SK-N-SH (cell line): ENCODE measurements around the gene CPVL. TPM values are rescaled to one million over a fixed set of nuclear protein-coding genes. Genes with fewer than 3 reads are reported as not detected.

ENCODE experiments used
- CTCF ChIA-PET: fragments of 300-600, 350-600 bp; formaldehyde crosslinking; extraction: SDS; loops from one replicate; lab custom pipeline; 2021; lab: Yijun Ruan, JAX
- POLR2A ChIA-PET: fragments of 350-600 bp; sonication (Branson Sonifier 250); formaldehyde crosslinking; extraction: SDS; loops from one replicate; lab custom pipeline; 2020; ENCODE audit warnings: antibody characterized with exemption, inconsistent platforms; lab: Yijun Ruan, JAX
- DNase-seq: peaks from one replicate; pipeline ENCODE4 v3.0.0; 2012
- H2AFZ ChIP-seq: fragments of 200-600 bp; sonication (generic); 2 replicates; pipeline ENCODE4 v1.8.1; 2016; ENCODE audit warnings: antibody characterized with exemption, mild to moderate bottlenecking, low read depth
- H3F3A ChIP-seq: fragments of 200-600 bp; sonication (generic); replicated peaks from 2 replicates; pipeline ENCODE3; 2016; ENCODE audit warnings: antibody characterized with exemption, mild to moderate bottlenecking; ENCODE audit not compliant: insufficient read depth
- H3K27ac ChIP-seq, 2 experiments: fragments of 200-500 bp in 1 of 2; fragments of 200-600 bp in 1 of 2; sonication (Bioruptor generic) in 1 of 2; sonication (generic), shearing (Covaris generic) in 1 of 2; 2 replicates each; pipeline versions ENCODE4 v1.5.1 to v1.6.1; 2014 to 2016; ENCODE audit warnings: low read depth in 2 of 2, inconsistent platforms in 1 of 2, low read length in 1 of 2, mild to moderate bottlenecking in 1 of 2, mixed read lengths in 1 of 2
- H3K27me3 ChIP-seq: fragments of 200-600 bp; sonication (generic), shearing (Covaris generic); 2 replicates; pipeline ENCODE4 v1.6.1; 2016; ENCODE audit warnings: mixed run types; ENCODE audit not compliant: insufficient read depth
- H3K36me3 ChIP-seq, 2 experiments: fragments of 200-500 bp in 1 of 2; fragments of 200-600 bp in 1 of 2; sonication (Bioruptor generic) in 1 of 2; sonication (generic) in 1 of 2; replicated peaks in 1 of 2; 2 replicates each; pipeline versions ENCODE3 to v1.5.1; 2014 to 2016; ENCODE audit warnings: low read length in 1 of 2, mild to moderate bottlenecking in 1 of 2; ENCODE audit not compliant: insufficient read depth in 2 of 2, control insufficient read depth in 1 of 2
- H3K4me1 ChIP-seq, 2 experiments: fragments of 200-500 bp in 1 of 2; fragments of 200-600 bp in 1 of 2; sonication (Bioruptor generic) in 1 of 2; sonication (generic), shearing (Covaris generic) in 1 of 2; 2 replicates each; pipeline versions ENCODE4 v1.5.1 to v1.6.1; 2014 to 2016; ENCODE audit warnings: low read depth in 1 of 2, low read length in 1 of 2, mixed run types in 1 of 2; ENCODE audit not compliant: insufficient read depth in 2 of 2, control insufficient read depth in 1 of 2
- H3K4me2 ChIP-seq: fragments of 200-600 bp; sonication (generic), shearing (Covaris generic); 2 replicates; pipeline ENCODE4 v1.6.1; 2017; ENCODE audit warnings: mixed run types
- H3K4me3 ChIP-seq, 2 experiments: fragments of 200-500 bp in 1 of 2; fragments of 200-600 bp in 1 of 2; sonication (Bioruptor generic) in 1 of 2; sonication (generic), shearing (Covaris generic) in 1 of 2; 2 replicates each; pipeline versions ENCODE4 v1.5.1 to v1.8.1; 2014 to 2016; ENCODE audit warnings: low read depth in 2 of 2, inconsistent platforms in 1 of 2, low read length in 1 of 2, mild to moderate bottlenecking in 1 of 2, mixed read lengths in 1 of 2, moderate library complexity in 1 of 2
- H3K79me2 ChIP-seq: fragments of 200-600 bp; sonication (generic); 2 replicates; pipeline ENCODE4 v1.8.1; 2017; ENCODE audit warnings: mild to moderate bottlenecking; ENCODE audit not compliant: insufficient read depth
- H3K9ac ChIP-seq: fragments of 200-600 bp; sonication (generic); 2 replicates; pipeline ENCODE4 v1.6.1; 2017; ENCODE audit warnings: mixed run types
- H3K9me2 ChIP-seq: fragments of 200-600 bp; sonication (generic); 2 replicates; pipeline ENCODE4 v1.6.1; 2017; ENCODE audit warnings: mixed run types
- H3K9me3 ChIP-seq: fragments of 200-600 bp; sonication (generic); 2 replicates; pipeline ENCODE4 v1.6.1; 2017; ENCODE audit warnings: mixed run types, mild to moderate bottlenecking, moderate library complexity
- H4K20me1 ChIP-seq: fragments of 200-600 bp; sonication (generic); 2 replicates; pipeline ENCODE4 v1.6.1; 2017; ENCODE audit warnings: mild to moderate bottlenecking, mixed run types; ENCODE audit not compliant: insufficient read depth
- CHD2 ChIP-seq: fragments of 150-350 bp; IDR thresholded peaks from 2 replicates; pipeline ENCODE4 v1.6.1; 2018; ENCODE audit warnings: low read length; ENCODE audit not compliant: partially characterized antibody
- ELF1 ChIP-seq: IDR thresholded peaks from 2 replicates; pipeline ENCODE4 v1.4.0; 2012
- EP300 ChIP-seq, 2 experiments: IDR thresholded peaks; 2 replicates each; pipeline versions ENCODE4 v1.4.0 to v1.6.1; 2012; ENCODE audit warnings: borderline replicate concordance in 1 of 2, low read depth in 1 of 2, low read length in 1 of 2
- FOSL2 ChIP-seq: IDR thresholded peaks from 2 replicates; pipeline ENCODE4 v1.4.0; 2012; ENCODE audit warnings: low read depth, mild to moderate bottlenecking, moderate library complexity, borderline replicate concordance
- FOXJ3 ChIP-seq: sonication (generic); formaldehyde crosslinking; IDR thresholded peaks from 2 replicates; pipeline ENCODE4 v1.5.1; 2020; ENCODE audit warnings: mild to moderate bottlenecking, missing genetic modification reagents
- JUND ChIP-seq: IDR thresholded peaks from 2 replicates; pipeline ENCODE4 v1.4.0; 2012
- MEF2A ChIP-seq: IDR thresholded peaks from 2 replicates; pipeline ENCODE4 v1.4.0; 2012; ENCODE audit warnings: low read depth, borderline replicate concordance
- MXI1 ChIP-seq: IDR thresholded peaks from 2 replicates; pipeline ENCODE4 v1.6.1; 2012; ENCODE audit warnings: mild to moderate bottlenecking, low read depth, low read length, improper control_type of control experiment
- NRF1 ChIP-seq: IDR thresholded peaks from 2 replicates; pipeline ENCODE4 v1.6.1; 2012; ENCODE audit warnings: low read depth, mild to moderate bottlenecking, low read length
- POLR2AphosphoS5 ChIP-seq: IDR thresholded peaks from 2 replicates; pipeline ENCODE4 v1.6.1; 2012; ENCODE audit warnings: low read depth, low read length
- RCOR1 ChIP-seq: fragments of 150-350 bp; IDR thresholded peaks from 2 replicates; pipeline ENCODE4 v1.6.1; 2017; ENCODE audit warnings: antibody characterized with exemption, low read length
- RFX5 ChIP-seq: IDR thresholded peaks from 2 replicates; pipeline ENCODE4 v1.6.1; 2012; ENCODE audit warnings: mild to moderate bottlenecking, improper control_type of control experiment, low read length
- RXRA ChIP-seq: IDR thresholded peaks from 2 replicates; pipeline ENCODE4 v1.4.0; 2012; ENCODE audit warnings: low read depth, mild to moderate bottlenecking, borderline replicate concordance
- SIN3A ChIP-seq: IDR thresholded peaks from 2 replicates; pipeline ENCODE4 v1.6.1; 2012; ENCODE audit warnings: low read depth, mild to moderate bottlenecking, low read length, moderate library complexity, borderline replicate concordance
- SMC3 ChIP-seq: IDR thresholded peaks from 2 replicates; pipeline ENCODE4 v1.6.1; 2012; ENCODE audit warnings: low read depth, low read length, improper control_type of control experiment
- TAF1 ChIP-seq: IDR thresholded peaks from 2 replicates; pipeline ENCODE4 v1.6.1; 2012; ENCODE audit warnings: low read depth, mild to moderate bottlenecking, low read length, moderate library complexity, borderline replicate concordance
- TEAD4 ChIP-seq: IDR thresholded peaks from 2 replicates; pipeline ENCODE4 v1.4.0; 2012; ENCODE audit warnings: mild to moderate bottlenecking, borderline replicate concordance; ENCODE audit not compliant: insufficient read depth
- YY1 ChIP-seq: IDR thresholded peaks from 2 replicates; pipeline ENCODE4 v1.4.0; 2012; ENCODE audit warnings: low read depth, mild to moderate bottlenecking
- WGBS: methylation state at CpG from one replicate; pipeline ENCODE4 v1.1.6; 2017; ENCODE audit warnings: low lambda C conversion rate; 5-methylcytosine and 5-hydroxymethylcytosine counted together
- polyA plus RNA-seq, 3 experiments: library from polyadenylated mRNA; depleted of rRNA; stranded (reverse); fragments of >200 nt; gene quantifications; 2 replicates each; pipeline ENCODE4 v1.2.3, GENCODE V29; 2012
- TF ChIP-seq, protein P1 (sequence below): IDR thresholded peaks from 2 replicates; pipeline ENCODE4; 2012
- TF ChIP-seq, protein P2 (sequence below): IDR thresholded peaks from 2 replicates; pipeline ENCODE4 v1.4.0; 2012; ENCODE audit warnings: low read depth
- TF ChIP-seq, protein P3 (sequence below): fragments of 150-350 bp; IDR thresholded peaks from 2 replicates; pipeline ENCODE4 v1.6.1; 2016; ENCODE audit warnings: mild to moderate bottlenecking, low read depth, low read length

The CPVL gene
- polyA plus RNA-seq, 1 of the 3 experiments (the other 2 are of a cell fraction): not detected

DNA sequence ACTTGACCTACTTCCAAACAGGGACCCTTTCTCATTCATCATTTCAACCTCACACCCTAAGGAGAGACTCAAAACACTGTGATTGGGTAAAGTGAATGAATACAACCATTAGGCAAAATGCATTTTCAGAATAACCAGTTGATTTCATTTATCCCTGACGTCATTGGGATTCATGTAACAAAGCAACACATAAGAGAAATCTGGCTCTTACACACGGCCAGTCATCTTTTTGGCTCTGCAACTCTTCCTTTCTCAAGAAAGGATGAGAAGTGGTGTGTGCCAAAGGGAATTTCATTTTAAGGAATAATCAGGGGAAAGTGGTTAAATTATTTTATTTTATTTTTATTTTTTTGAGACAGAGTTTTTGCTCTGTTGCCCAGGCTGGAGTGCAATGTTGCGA lies 83.1 kb downstream of the CPVL start:
- TF ChIP-seq TAF1: no peak
- TF ChIP-seq FOSL2: no peak
- no peak for TF ChIP-seq CHD2
- TF ChIP-seq, protein P1, sequence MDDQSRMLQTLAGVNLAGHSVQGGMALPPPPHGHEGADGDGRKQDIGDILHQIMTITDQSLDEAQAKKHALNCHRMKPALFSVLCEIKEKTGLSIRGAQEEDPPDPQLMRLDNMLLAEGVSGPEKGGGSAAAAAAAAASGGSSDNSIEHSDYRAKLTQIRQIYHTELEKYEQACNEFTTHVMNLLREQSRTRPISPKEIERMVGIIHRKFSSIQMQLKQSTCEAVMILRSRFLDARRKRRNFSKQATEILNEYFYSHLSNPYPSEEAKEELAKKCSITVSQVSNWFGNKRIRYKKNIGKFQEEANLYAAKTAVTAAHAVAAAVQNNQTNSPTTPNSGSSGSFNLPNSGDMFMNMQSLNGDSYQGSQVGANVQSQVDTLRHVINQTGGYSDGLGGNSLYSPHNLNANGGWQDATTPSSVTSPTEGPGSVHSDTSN: no peak
- no peak for TF ChIP-seq NRF1
- TF ChIP-seq TEAD4: no peak
- no peak for TF ChIP-seq FOXJ3
- no peak for TF ChIP-seq SMC3
- TF ChIP-seq, protein P2, sequence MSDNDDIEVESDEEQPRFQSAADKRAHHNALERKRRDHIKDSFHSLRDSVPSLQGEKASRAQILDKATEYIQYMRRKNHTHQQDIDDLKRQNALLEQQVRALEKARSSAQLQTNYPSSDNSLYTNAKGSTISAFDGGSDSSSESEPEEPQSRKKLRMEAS: no peak
- TF ChIP-seq RFX5: no peak
- H3K4me1 ChIP-seq: no peaks in the 10 kb centered on the region; a peak in 1 of 4 replicates
- no peaks in the 10 kb centered on the region for H3K36me3 ChIP-seq
- ChIA-PET POLR2A (no interaction called here), CTCF (interaction anchor here (0.8 to 1.0 kb wide), 2 partner anchors 18 to 39 kb away, joined by 3 read pairs; no protein-coding TSS in a partner anchor)
- DNase-seq: no peak
- no peaks in the 10 kb centered on the region for H3K9me2 ChIP-seq
- H3K27ac ChIP-seq: no peak overlapping the region
- H3K9me3 ChIP-seq: no peaks in the 10 kb centered on the region
- H3K4me2 ChIP-seq: no peak overlapping the region
- H2AFZ ChIP-seq: no peak overlapping the region
- H3K27me3 ChIP-seq: no peaks in the 10 kb centered on the region
- H3K9ac ChIP-seq: no peak overlapping the region
- H3K79me2 ChIP-seq: no peaks in the 10 kb centered on the region
- H4K20me1 ChIP-seq: no peaks in the 10 kb centered on the region
- H3F3A ChIP-seq: no peaks in the 10 kb centered on the region
- no peak overlapping the region for H3K4me3 ChIP-seq
- WGBS: 49% methylated on average over 3 of the region's 3 CpGs

DNA sequence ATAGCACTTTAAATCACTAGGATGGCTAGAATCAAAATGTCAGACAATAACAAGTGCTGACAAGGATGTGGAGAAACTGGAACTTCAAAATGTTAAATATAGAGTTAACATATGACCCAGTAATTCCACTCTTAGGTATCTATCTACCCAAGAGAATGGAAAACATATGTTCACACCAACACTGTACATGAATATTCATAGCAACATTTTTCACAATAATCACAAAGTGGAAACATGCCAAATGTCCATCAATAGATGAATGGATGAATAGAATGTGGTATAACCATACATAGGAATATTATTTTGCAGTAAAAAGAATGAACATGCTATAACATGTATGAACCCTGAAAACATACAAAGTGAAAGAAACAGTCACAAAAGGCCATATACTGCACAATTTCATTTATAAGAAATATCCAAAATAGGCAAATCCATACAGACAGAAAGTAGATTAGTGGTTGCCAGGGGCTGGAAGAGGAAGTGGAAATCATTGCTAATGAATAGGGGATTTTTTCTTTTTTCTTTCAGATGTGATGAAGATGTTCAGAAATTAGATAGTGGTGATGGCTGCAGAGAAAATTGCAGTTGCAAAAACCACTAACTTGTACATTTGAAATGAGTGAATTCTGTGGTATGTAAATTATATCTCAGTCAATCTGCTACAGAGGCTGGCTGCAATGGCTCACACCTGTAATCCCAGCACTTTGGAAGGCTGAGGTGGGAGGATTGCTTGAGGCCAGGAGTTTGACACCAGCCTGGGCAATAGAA lies 93.0 kb downstream of the CPVL start:
- Histone ChIP-seq H2AFZ (no peak overlapping the region), H3K27ac (no peak overlapping the region), H3K4me1 (no peaks in the 10 kb centered on the region), H3K9me3 (no peaks in the 10 kb centered on the region), H3K36me3 (no peaks in the 10 kb centered on the region), H4K20me1 (no peaks in the 10 kb centered on the region), H3K27me3 (no peaks in the 10 kb centered on the region), H3K9me2 (no peaks in the 10 kb centered on the region), H3K79me2 (no peaks in the 10 kb centered on the region), H3F3A (no peaks in the 10 kb centered on the region), H3K4me3 (no peak overlapping the region), H3K9ac (no peak overlapping the region), H3K4me2 (no peak overlapping the region)
- CTCF ChIA-PET: no interaction called here
- TF ChIP-seq YY1: no peak
- no peak for TF ChIP-seq RXRA
- no peak for TF ChIP-seq EP300 (IDR thresholded peaks at IDR 0.05; ENCODE audit: borderline replicate concordance in 1 of 2, low read depth in 1 of 2, low read length in 1 of 2)
- TF ChIP-seq TEAD4: no peak
- no peak for TF ChIP-seq SIN3A
- TF ChIP-seq MXI1: no peak
- TF ChIP-seq RCOR1: no peak
- TF ChIP-seq ELF1: no peak
- TF ChIP-seq JUND: no peak
- TF ChIP-seq, protein P3, sequence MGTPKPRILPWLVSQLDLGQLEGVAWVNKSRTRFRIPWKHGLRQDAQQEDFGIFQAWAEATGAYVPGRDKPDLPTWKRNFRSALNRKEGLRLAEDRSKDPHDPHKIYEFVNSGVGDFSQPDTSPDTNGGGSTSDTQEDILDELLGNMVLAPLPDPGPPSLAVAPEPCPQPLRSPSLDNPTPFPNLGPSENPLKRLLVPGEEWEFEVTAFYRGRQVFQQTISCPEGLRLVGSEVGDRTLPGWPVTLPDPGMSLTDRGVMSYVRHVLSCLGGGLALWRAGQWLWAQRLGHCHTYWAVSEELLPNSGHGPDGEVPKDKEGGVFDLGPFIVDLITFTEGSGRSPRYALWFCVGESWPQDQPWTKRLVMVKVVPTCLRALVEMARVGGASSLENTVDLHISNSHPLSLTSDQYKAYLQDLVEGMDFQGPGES: no peak
- TF ChIP-seq MEF2A: no peak
- TF ChIP-seq POLR2AphosphoS5: no peak
- no peak for TF ChIP-seq CHD2
- POLR2A ChIA-PET: no interaction called here
- DNase-seq: no peak
